GM12892 (cell line): Measurements from ENCODE around the gene ENDOU.

ENCODE experiments used
- DNase-seq: peaks from one replicate; pipeline ENCODE4 v3.0.0; 2011; ENCODE audit not compliant: insufficient read length
- FAIRE-seq: peaks from 2 replicates; lab custom pipeline; 2011; peaks lifted over from hg19 to GRCh38; lab: Jason Lieb, UNC
- POLR2A ChIP-seq: IDR thresholded peaks from 2 replicates; pipeline ENCODE4 v1.6.1; 2011; ENCODE audit warnings: low read depth, low read length, control low read depth
- POLR2AphosphoS5 ChIP-seq: IDR thresholded peaks from 2 replicates; pipeline ENCODE4 v1.6.1; 2011; ENCODE audit warnings: low read depth, low read length, control low read depth
- TAF1 ChIP-seq: IDR thresholded peaks from 2 replicates; pipeline ENCODE4 v1.6.1; 2011; ENCODE audit warnings: low read depth, mild to moderate bottlenecking, control low read depth, low read length, borderline replicate concordance

Gene ENDOU

GRCh38 chr12:47709671-47710070 is 15.6 kb downstream of the ENDOU start:
- FAIRE-seq (no peak), DNase-seq (no peak)
- TF ChIP-seq TAF1 (no peak), POLR2AphosphoS5 (no peak), POLR2A (no peak)

DNA sequence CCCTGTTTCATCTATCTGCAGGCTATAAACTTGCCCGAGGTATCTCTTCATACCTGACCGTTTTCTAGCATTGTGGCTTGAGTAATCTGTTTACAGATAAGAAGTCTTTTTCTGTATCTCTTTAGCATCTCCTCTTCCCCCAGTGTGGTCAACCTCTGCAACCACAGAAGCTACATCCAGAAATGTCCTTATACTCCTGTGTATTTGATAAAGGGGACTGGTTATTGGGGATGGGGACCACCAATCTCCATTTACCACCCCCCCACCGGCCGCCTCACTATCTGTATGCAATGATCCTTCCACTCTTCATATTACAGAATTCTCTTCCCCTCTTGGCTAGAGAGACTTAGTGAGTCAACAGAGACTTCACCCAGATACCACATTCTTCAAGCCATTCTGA is 16.1 kb downstream of the ENDOU start:
- DNase-seq (no peak), FAIRE-seq (no peak)
- TF ChIP-seq POLR2AphosphoS5 = no peak
- no peak for TF ChIP-seq TAF1
- no peak for TF ChIP-seq POLR2A

GRCh38 chr12:47707905-47708543 is 17.3 kb downstream of the ENDOU start:
- no peak for DNase-seq
- TF ChIP-seq POLR2A = no peak
- TF ChIP-seq TAF1 = no peak
- no peak for TF ChIP-seq POLR2AphosphoS5
- FAIRE-seq = peak; percentile 80

DNA sequence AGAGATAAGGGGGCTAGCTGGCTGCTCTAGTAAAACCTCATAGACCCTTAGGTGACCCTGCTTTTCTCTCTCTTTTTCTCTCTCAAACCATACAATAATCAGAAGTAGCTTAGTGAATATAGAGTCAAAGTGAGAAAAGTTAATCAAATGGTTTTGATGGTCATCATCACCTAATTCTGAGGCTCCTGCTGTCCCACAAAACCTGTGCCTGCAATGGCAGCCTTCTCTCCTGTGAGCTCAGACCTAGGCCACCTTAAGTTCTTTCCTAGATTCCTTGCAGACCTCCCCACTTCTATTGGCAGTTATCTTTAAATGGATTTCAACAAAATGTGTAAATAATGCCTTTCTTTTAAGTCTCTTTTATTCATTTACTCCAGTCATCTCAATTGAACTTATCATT is 17.9 kb downstream of the ENDOU start:
- FAIRE-seq (no peak), DNase-seq (no peak)
- TF ChIP-seq POLR2AphosphoS5 = no peak
- TF ChIP-seq POLR2A = no peak
- TF ChIP-seq TAF1 = no peak

GRCh38 chr12:47705566-47706425 is 19.5 kb downstream of the ENDOU start, which contains the start of gene RPAP3:
Gene RPAP3 (minus strand): TSS chr12:47706030. CDS start chr12:47702840, 3,190 bp downstream.
- peak; percentile 53; the same call in 1 of the 2 replicates for TF ChIP-seq TAF1
- TF ChIP-seq POLR2A = peak; percentile 87
- peak; percentile 88 for TF ChIP-seq POLR2AphosphoS5
- DNase-seq (peak; percentile 73), FAIRE-seq (peak; percentile 99)

DNA sequence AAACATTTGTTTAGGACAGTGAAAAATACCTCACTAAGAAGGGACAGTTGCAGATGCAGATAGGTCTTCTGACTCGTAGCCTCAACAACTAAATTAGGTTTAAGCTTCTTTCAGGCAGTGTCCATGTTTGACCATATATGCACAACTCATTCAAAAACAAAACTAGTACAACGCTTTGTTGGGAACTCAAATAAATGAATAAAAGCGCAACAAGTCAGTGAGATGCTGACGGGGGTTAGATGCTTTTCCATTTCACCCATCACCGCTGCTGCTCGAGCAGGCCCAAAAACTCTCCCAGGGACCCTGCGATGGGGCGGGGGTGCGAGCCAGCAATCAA is 20.1 kb downstream of the ENDOU start:
- FAIRE-seq (peak; percentile 78), DNase-seq (no peak)
- no peak for TF ChIP-seq TAF1
- no peak for TF ChIP-seq POLR2A
- TF ChIP-seq POLR2AphosphoS5 = no peak

GRCh38 chr12:47704719-47705118 is 20.6 kb downstream of the ENDOU start:
- DNase-seq (no peak), FAIRE-seq (no peak)
- TF ChIP-seq POLR2AphosphoS5 (no peak), POLR2A (no peak), TAF1 (no peak)

DNA sequence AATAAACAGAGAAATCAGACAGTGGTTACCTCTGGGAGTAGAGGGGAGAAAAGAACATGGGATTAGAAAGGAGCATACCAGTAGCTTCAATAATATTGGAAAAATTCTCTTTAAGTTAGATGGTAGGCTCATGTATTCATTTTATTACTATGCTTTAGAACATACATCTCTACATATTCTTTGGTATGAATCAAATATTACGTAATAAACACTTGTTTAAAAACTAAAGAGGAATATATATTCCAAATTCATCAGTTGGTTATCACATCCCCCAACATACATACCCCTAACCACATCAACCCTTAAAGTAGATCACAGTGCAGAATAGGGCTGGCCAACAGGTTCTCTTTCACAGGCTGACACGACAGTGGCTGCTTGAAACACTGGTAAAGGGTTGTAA is 25.0 kb downstream of the ENDOU start:
- no peak for TF ChIP-seq POLR2A
- TF ChIP-seq POLR2AphosphoS5 = no peak
- TF ChIP-seq TAF1 = no peak
- DNase-seq (no peak), FAIRE-seq (no peak)

DNA sequence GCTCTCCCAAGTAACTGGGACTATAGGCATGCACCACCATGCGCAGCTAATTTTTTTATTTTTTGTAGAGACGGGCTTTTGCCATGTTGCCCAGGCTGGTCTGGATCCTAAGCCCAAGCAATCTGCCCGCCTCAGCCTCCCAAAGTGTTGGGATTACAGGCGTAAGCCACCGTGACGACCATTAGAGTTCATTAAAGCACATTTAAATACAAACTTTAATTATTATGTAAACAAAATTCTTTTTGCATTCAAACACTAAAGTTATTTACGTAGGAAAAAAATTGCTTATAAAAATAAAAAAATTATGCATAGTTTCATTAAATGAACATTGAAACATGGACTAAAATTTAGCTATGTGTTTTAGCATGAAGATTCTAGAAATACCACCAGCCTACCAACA is 26.7 kb downstream of the ENDOU start:
- TF ChIP-seq POLR2A (no peak), TAF1 (no peak), POLR2AphosphoS5 (no peak)
- FAIRE-seq (no peak), DNase-seq (no peak)

DNA sequence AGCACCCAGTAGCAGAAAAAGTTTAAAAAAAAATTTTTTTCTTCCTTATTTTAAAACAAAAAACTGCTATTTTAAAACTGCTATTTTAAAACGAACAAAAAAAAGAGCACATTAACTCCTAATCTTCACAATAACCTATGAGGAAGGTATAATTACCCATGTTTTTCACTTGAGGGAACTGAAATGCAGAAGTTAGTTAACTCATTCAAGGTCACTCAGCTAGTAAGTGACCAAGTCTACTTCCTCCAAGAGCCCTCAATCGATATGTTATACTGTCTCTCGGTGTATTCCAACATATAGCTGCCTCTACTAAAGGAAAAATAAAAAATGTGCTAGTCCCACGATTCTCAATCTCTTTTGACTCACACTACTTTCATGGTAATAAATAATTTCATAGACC is 27.2 kb downstream of the ENDOU start:
- FAIRE-seq = no peak
- DNase-seq = no peak
- TF ChIP-seq TAF1 (no peak), POLR2AphosphoS5 (no peak), POLR2A (no peak)

DNA sequence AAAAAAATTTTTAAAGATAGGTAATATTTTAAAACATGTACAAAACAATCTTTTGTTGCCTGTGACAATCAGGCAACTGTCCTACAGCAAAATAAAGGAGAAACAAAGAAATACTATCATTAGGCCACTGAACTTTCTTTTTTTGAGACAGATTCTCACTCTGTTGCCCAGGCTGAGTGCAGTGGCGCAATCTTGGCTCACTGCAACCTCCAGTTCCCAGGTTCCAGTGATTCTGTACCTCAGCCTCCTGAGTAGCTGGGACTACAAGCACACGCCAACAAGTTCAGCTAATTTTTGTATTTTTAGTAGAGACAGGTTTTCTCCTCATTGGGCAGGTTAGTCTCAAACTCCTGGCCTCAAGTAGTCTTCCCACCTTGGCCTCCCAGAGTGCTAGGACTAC is 36.1 kb downstream of the ENDOU start:
- no peak for FAIRE-seq
- TF ChIP-seq POLR2A (no peak), TAF1 (no peak), POLR2AphosphoS5 (no peak)

GRCh38 chr12:47687636-47688035 is 37.7 kb downstream of the ENDOU start:
- DNase-seq = no peak
- FAIRE-seq = no peak
- TF ChIP-seq POLR2AphosphoS5 = no peak

More for the DNA sequence above, 36.1 kb downstream of the ENDOU start:
- no peak for DNase-seq
